ENCODE data around the gene CD48. TPM values are rescaled to one million over a fixed set of nuclear protein-coding genes. Genes with fewer than 3 reads are reported as not detected.
"Not testable (repeated sequence)": the region's sequence is repeated elsewhere in the genome, so short reads cannot be mapped to it uniquely, and the experiment has no call there.

The CD48 gene
- total RNA-seq, 1 donor from 2014 or later = 0.56 TPM

GRCh38 chr1:160707236-160708064 is 4.2 kb downstream of the CD48 start:
- no peaks in the 10 kb centered on the region for H3K36me3 Mint-ChIP-seq
- no peak for DNase-seq (ENCODE audit: low spot score in 2 of 2, unreplicated experiment in 2 of 2)
- no peaks in the 10 kb centered on the region for H3K27me3 Mint-ChIP-seq (ENCODE audit: low read depth)
- peaks cover 8% of the 10 kb centered on the region for H3K4me1 Mint-ChIP-seq
- no peaks in the 10 kb centered on the region for H3K9me3 Mint-ChIP-seq
- no peak overlapping the region for H3K4me3 Mint-ChIP-seq
- no peak overlapping the region for H3K27ac Mint-ChIP-seq
- TF ChIP-seq CTCF (IDR thresholded peaks at IDR 0.05; ENCODE audit: unreplicated experiment) = no peak

- no peak overlapping the region for H3K4me3 Mint-ChIP-seq
- H3K9me3 Mint-ChIP-seq = no peaks in the 10 kb centered on the region
- H3K4me1 Mint-ChIP-seq = peaks cover 4% of the 10 kb centered on the region
- no peak overlapping the region for H3K27ac Mint-ChIP-seq
- DNase-seq (ENCODE audit: low spot score in 2 of 2, unreplicated experiment in 2 of 2) = no peak
- H3K36me3 Mint-ChIP-seq = no peaks in the 10 kb centered on the region
- no peak for TF ChIP-seq CTCF (IDR thresholded peaks at IDR 0.05; ENCODE audit: unreplicated experiment)
- H3K27me3 Mint-ChIP-seq (ENCODE audit: low read depth) = no peaks in the 10 kb centered on the region
Measured at GRCh38 chr1:160706526-160707235, 4.9 kb downstream of the CD48 start.

- H3K9me3 Mint-ChIP-seq = no peaks in the 10 kb centered on the region
- H3K4me1 Mint-ChIP-seq = peaks cover 1% of the 10 kb centered on the region
- H3K4me3 Mint-ChIP-seq = no peak overlapping the region
- no peak for DNase-seq (ENCODE audit: low spot score in 2 of 2, unreplicated experiment in 2 of 2)
- TF ChIP-seq CTCF (IDR thresholded peaks at IDR 0.05; ENCODE audit: unreplicated experiment) = no peak
- H3K27ac Mint-ChIP-seq = no peak overlapping the region
- no peaks in the 10 kb centered on the region for H3K27me3 Mint-ChIP-seq (ENCODE audit: low read depth)
- no peaks in the 10 kb centered on the region for H3K36me3 Mint-ChIP-seq
Measured at GRCh38 chr1:160705742-160706141, 5.9 kb downstream of the CD48 start.

GRCh38 chr1:160705212-160705621 is 6.4 kb downstream of the CD48 start:
- not testable (repeated sequence) for H3K27ac Mint-ChIP-seq

GRCh38 chr1:160704250-160704649 is 7.4 kb downstream of the CD48 start:
- no peak overlapping the region for H3K4me3 Mint-ChIP-seq
- H3K9me3 Mint-ChIP-seq = no peaks in the 10 kb centered on the region
- no peak for DNase-seq (ENCODE audit: low spot score in 2 of 2, unreplicated experiment in 2 of 2)
- no peaks in the 10 kb centered on the region for H3K36me3 Mint-ChIP-seq
- H3K4me1 Mint-ChIP-seq = peaks cover 5% of the 10 kb centered on the region
- no peaks in the 10 kb centered on the region for H3K27me3 Mint-ChIP-seq (ENCODE audit: low read depth)
- no peak for TF ChIP-seq CTCF (IDR thresholded peaks at IDR 0.05; ENCODE audit: unreplicated experiment)
- H3K27ac Mint-ChIP-seq = no peak overlapping the region

More at GRCh38 chr1:160705212-160705621, 6.4 kb downstream of the CD48 start:
- H3K4me3 Mint-ChIP-seq; H3K4me1 Mint-ChIP-seq; H3K9me3 Mint-ChIP-seq; H3K36me3 Mint-ChIP-seq; DNase-seq (ENCODE audit: low spot score in 2 of 2, unreplicated experiment in 2 of 2); H3K27me3 Mint-ChIP-seq (ENCODE audit: low read depth): not testable (repeated sequence)

GRCh38 chr1:160702100-160702499 is 9.5 kb downstream of the CD48 start:
- Mint-ChIP-seq H3K4me1 (peaks cover 7% of the 10 kb centered on the region), H3K27ac (no peak overlapping the region), H3K4me3 (no peak overlapping the region), H3K27me3 (ENCODE audit: low read depth) (no peaks in the 10 kb centered on the region), H3K9me3 (no peaks in the 10 kb centered on the region), H3K36me3 (no peaks in the 10 kb centered on the region)
- no peak for TF ChIP-seq CTCF (IDR thresholded peaks at IDR 0.05; ENCODE audit: unreplicated experiment)
- DNase-seq (ENCODE audit: low spot score in 2 of 2, unreplicated experiment in 2 of 2) = no peak

- H3K36me3 Mint-ChIP-seq; DNase-seq (ENCODE audit: low spot score in 2 of 2, unreplicated experiment in 2 of 2); H3K4me3 Mint-ChIP-seq; H3K27ac Mint-ChIP-seq; H3K27me3 Mint-ChIP-seq (ENCODE audit: low read depth); H3K4me1 Mint-ChIP-seq; H3K9me3 Mint-ChIP-seq: not testable (repeated sequence)
Measured at GRCh38 chr1:160692390-160692789, 19.2 kb downstream of the CD48 start.
